ENCODE results near the gene NR5A2.

DNA sequence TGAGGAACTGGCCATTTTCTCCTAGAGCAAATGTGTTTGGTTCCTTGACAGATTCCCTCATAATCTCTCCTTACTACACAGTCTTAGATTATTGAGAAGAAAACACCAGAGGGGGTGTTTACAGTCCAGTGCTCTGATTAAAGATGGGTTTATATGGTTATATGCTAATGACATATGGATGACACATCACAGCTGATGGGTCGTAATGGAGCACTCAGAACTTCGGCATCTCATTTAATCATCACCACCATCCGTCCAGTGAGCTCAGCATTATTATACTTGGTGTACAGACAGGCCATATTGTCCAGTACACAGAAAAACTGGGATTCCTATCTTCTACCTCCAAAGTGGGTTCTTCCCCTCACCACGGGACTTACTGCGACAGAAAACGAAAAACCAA, 22.3 kb upstream of the NR5A2 start:
- TF ChIP-seq, protein P1, sequence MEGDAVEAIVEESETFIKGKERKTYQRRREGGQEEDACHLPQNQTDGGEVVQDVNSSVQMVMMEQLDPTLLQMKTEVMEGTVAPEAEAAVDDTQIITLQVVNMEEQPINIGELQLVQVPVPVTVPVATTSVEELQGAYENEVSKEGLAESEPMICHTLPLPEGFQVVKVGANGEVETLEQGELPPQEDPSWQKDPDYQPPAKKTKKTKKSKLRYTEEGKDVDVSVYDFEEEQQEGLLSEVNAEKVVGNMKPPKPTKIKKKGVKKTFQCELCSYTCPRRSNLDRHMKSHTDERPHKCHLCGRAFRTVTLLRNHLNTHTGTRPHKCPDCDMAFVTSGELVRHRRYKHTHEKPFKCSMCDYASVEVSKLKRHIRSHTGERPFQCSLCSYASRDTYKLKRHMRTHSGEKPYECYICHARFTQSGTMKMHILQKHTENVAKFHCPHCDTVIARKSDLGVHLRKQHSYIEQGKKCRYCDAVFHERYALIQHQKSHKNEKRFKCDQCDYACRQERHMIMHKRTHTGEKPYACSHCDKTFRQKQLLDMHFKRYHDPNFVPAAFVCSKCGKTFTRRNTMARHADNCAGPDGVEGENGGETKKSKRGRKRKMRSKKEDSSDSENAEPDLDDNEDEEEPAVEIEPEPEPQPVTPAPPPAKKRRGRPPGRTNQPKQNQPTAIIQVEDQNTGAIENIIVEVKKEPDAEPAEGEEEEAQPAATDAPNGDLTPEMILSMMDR (IDR thresholded peaks at IDR 0.05), result no peak
- TF ChIP-seq EZH2 (IDR thresholded peaks at IDR 0.05) (no peak), EZH2phosphoT487 (IDR thresholded peaks at IDR 0.05) (no peak)

Measured in neural progenitor cell (in vitro differentiated cells).